DND-41 (cell line): Measurements from ENCODE around the gene COL6A6.

Experiments used
- ATAC-seq: fragments of 200-7000 bp; cut with Tn5 transposase; 3 replicates; pipeline ENCODE4 v1.9.1; 2021; ENCODE audit warnings: low read depth; ENCODE audit not compliant: insufficient read depth
- DNase-seq: peaks from one replicate; pipeline ENCODE4 v3.0.0-alpha.2; 2020
- H2AFZ ChIP-seq: 2 replicates; pipeline ENCODE4 v1.6.0; 2012; ENCODE audit warnings: low read depth, low read length
- H3K27ac ChIP-seq: 2 replicates; pipeline ENCODE4 v1.5.1; 2012; ENCODE audit warnings: low read length, inconsistent platforms
- H3K27me3 ChIP-seq: fragments of 200-600 bp; sonication (generic); 2 replicates; pipeline ENCODE4 v1.6.0; 2012; ENCODE audit warnings: low read length, mild to moderate bottlenecking, inconsistent platforms; ENCODE audit not compliant: insufficient read depth, poor library complexity
- H3K36me3 ChIP-seq: 2 replicates; pipeline ENCODE4 v1.5.1; 2012; ENCODE audit warnings: low read length, inconsistent platforms; ENCODE audit not compliant: insufficient read depth
- H3K4me1 ChIP-seq: 2 replicates; pipeline ENCODE4 v1.5.1; 2012; ENCODE audit warnings: mild to moderate bottlenecking, low read length; ENCODE audit not compliant: insufficient read depth
- H3K4me2 ChIP-seq: 2 replicates; pipeline ENCODE4 v1.6.0; 2012; ENCODE audit warnings: mild to moderate bottlenecking, moderate library complexity, low read length, inconsistent platforms; ENCODE audit not compliant: insufficient read depth
- H3K4me3 ChIP-seq, 2 experiments: fragments of 200-600 bp in 1 of 2; shearing (Covaris generic) in 1 of 2; 2 replicates each; pipeline ENCODE4 v1.5.1; 2012 to 2016; ENCODE audit warnings: inconsistent platforms in 2 of 2, low read length in 2 of 2, mild to moderate bottlenecking in 2 of 2, low read depth in 1 of 2, moderate library complexity in 1 of 2
- H3K79me2 ChIP-seq: 2 replicates; pipeline ENCODE4 v1.6.0; 2012; ENCODE audit warnings: low read length, inconsistent platforms; ENCODE audit not compliant: insufficient read depth
- H3K9ac ChIP-seq: 2 replicates; pipeline ENCODE4 v1.6.0; 2012; ENCODE audit warnings: low read depth, mild to moderate bottlenecking, inconsistent platforms, low read length, moderate library complexity
- H3K9me3 ChIP-seq: 2 replicates; pipeline ENCODE4 v1.5.1; 2012; ENCODE audit warnings: low read length, moderate library complexity, mild to moderate bottlenecking, inconsistent platforms; ENCODE audit not compliant: insufficient read depth, severe bottlenecking
- H4K20me1 ChIP-seq: 2 replicates; pipeline ENCODE4 v1.6.0; 2012; ENCODE audit warnings: low read length; ENCODE audit not compliant: insufficient read depth
- EZH2 ChIP-seq: IDR thresholded peaks from 3 replicates; pipeline ENCODE4 v1.6.1; 2012; ENCODE audit warnings: borderline replicate concordance, low read depth, mild to moderate bottlenecking, moderate library complexity, low read length, inconsistent platforms; ENCODE audit not compliant: severe bottlenecking
- TF ChIP-seq, protein P1 (sequence below): IDR thresholded peaks from 2 replicates; pipeline ENCODE4 v1.5.1; 2012; ENCODE audit warnings: borderline replicate concordance, low read length, moderate library complexity, mild to moderate bottlenecking; ENCODE audit not compliant: poor library complexity, severe bottlenecking; ENCODE audit errors: extremely low read depth

The COL6A6 gene

DNA sequence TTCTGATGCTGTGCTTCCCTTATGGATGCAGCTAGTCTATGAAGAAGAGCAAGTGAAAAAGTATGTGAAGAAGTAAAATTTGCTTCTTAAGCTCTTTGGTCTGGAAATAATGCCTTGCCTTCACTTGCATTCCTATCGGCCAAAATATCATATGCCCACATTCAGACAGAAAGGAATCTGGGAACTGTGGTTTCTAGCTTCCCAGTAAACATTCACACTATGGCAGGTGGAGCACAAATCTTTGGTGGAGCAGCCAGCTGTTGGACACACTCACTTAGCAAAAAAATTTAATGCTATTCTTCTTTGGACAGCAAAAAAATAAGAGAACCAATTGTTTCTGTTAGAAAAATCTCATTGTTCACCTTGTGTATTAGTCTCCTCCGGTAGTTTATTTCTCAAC is 12.3 kb upstream of the COL6A6 start:
- no peak overlapping the region for H3K4me2 ChIP-seq
- H4K20me1 ChIP-seq, result no peaks in the 10 kb centered on the region
- DNase-seq, result no peak
- no peak for ATAC-seq
- no peak overlapping the region for H3K27ac ChIP-seq
- TF ChIP-seq, protein P1, sequence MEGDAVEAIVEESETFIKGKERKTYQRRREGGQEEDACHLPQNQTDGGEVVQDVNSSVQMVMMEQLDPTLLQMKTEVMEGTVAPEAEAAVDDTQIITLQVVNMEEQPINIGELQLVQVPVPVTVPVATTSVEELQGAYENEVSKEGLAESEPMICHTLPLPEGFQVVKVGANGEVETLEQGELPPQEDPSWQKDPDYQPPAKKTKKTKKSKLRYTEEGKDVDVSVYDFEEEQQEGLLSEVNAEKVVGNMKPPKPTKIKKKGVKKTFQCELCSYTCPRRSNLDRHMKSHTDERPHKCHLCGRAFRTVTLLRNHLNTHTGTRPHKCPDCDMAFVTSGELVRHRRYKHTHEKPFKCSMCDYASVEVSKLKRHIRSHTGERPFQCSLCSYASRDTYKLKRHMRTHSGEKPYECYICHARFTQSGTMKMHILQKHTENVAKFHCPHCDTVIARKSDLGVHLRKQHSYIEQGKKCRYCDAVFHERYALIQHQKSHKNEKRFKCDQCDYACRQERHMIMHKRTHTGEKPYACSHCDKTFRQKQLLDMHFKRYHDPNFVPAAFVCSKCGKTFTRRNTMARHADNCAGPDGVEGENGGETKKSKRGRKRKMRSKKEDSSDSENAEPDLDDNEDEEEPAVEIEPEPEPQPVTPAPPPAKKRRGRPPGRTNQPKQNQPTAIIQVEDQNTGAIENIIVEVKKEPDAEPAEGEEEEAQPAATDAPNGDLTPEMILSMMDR, result no peak
- no peak for TF ChIP-seq EZH2
- peaks cover 26% of the 10 kb centered on the region for H3K27me3 ChIP-seq
- no peaks in the 10 kb centered on the region for H3K79me2 ChIP-seq
- no peak overlapping the region for H3K9ac ChIP-seq
- no peaks in the 10 kb centered on the region for H3K4me1 ChIP-seq
- H3K9me3 ChIP-seq, result no peaks in the 10 kb centered on the region
- H2AFZ ChIP-seq, result no peak overlapping the region
- no peaks in the 10 kb centered on the region for H3K36me3 ChIP-seq
- no peak overlapping the region for H3K4me3 ChIP-seq

DNA sequence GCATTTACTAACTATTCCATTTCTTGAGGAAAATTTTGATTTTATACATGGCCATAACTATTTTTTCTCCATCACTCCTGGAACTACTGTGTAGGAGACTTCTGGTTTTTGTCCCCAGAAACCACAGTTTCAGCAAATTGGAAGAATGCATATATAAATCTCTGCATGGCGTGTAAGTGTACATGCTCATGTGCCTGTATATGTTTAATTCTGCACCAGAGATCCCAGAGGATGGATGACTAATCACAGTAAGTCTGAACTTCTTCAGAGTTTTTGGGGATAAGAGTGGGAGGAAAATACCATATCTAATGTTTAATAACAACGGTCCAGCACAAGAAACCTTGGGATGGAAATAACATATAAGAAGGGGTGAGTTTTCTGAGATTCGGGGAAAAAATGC is 10.9 kb upstream of the COL6A6 start:
- peaks cover 25% of the 10 kb centered on the region for H3K27me3 ChIP-seq
- no peaks in the 10 kb centered on the region for H4K20me1 ChIP-seq

DNA sequence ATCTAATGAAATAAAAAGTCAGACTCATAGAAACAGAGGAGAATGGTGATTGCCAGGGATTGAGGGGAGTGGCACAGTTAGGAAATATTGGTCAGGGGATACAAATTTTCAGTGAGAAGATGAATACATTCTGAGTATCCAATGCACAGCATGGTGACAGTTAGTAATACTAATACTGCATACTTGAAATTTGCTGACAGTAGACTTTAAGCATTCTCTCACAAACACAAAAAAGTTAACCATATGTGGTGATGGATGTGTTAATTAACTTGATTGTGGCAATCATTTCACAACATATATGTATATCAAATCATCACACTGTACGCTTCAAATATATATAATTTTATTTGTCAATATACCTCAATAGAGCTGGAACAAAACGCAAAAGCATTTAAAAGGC is 9.2 kb upstream of the COL6A6 start:
- H3K27me3 ChIP-seq, result peaks cover 24% of the 10 kb centered on the region
- H3K4me1 ChIP-seq, result no peaks in the 10 kb centered on the region
- no peaks in the 10 kb centered on the region for H3K79me2 ChIP-seq
- no peak overlapping the region for H3K4me3 ChIP-seq
- no peak overlapping the region for H3K27ac ChIP-seq
- TF ChIP-seq, protein P1, result no peak
- no peak for TF ChIP-seq EZH2
- no peak overlapping the region for H3K4me2 ChIP-seq
- no peak for DNase-seq
- H3K9me3 ChIP-seq, result no peaks in the 10 kb centered on the region
- no peaks in the 10 kb centered on the region for H4K20me1 ChIP-seq
- no peak for ATAC-seq
- H3K36me3 ChIP-seq, result no peaks in the 10 kb centered on the region
- no peak overlapping the region for H2AFZ ChIP-seq
- no peak overlapping the region for H3K9ac ChIP-seq

More for the DNA sequence above, 10.9 kb upstream of the COL6A6 start:
- TF ChIP-seq EZH2, result no peak
- TF ChIP-seq, protein P1, result no peak
- Histone ChIP-seq H3K4me1 (no peaks in the 10 kb centered on the region), H3K27ac (no peak overlapping the region), H3K4me2 (no peak overlapping the region), H3K36me3 (no peaks in the 10 kb centered on the region), H2AFZ (no peak overlapping the region), H3K4me3 (no peak overlapping the region), H3K79me2 (no peaks in the 10 kb centered on the region), H3K9ac (no peak overlapping the region), H3K9me3 (no peaks in the 10 kb centered on the region)
- DNase-seq, result no peak
- no peak for ATAC-seq

DNA sequence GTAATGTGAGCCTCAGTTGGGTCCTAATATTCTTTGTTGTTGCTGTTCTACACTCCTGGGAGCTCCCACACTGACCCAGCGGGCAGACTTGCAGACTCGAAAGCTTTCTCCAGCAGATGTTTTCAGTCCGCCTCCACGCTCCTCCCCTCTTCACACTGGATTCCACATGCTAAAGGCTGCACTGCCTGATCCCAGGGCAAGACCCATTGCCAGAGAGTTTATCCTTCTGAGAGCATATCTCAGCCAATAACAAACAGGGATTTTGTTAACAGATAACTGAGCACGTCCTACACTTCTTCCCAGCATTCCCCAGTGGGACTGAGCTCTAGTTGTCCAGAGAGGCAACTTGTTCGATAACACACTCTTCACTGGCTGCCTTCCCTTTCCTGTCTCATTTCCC is 8.0 kb upstream of the COL6A6 start:
- Histone ChIP-seq H3K4me3 (no peak overlapping the region), H3K27me3 (peaks cover 22% of the 10 kb centered on the region), H3K36me3 (no peaks in the 10 kb centered on the region), H3K27ac (no peak overlapping the region), H3K9ac (no peak overlapping the region), H3K4me2 (no peak overlapping the region), H4K20me1 (no peaks in the 10 kb centered on the region), H3K79me2 (no peaks in the 10 kb centered on the region), H3K4me1 (no peaks in the 10 kb centered on the region), H3K9me3 (no peaks in the 10 kb centered on the region), H2AFZ (no peak overlapping the region)
- TF ChIP-seq, protein P1, result no peak
- TF ChIP-seq EZH2, result no peak
- no peak for ATAC-seq
- DNase-seq, result no peak
